HG03457 (cell line): Measurements from ENCODE around the gene STUM.

Experiments
- ATAC-seq: cut with Tn5 transposase; IDR thresholded peaks from one replicate; pipeline ENCODE4 v1.9.1; 2021; ENCODE audit warnings: moderate number of reproducible peaks; ENCODE audit not compliant: unreplicated experiment

Gene STUM

DNA sequence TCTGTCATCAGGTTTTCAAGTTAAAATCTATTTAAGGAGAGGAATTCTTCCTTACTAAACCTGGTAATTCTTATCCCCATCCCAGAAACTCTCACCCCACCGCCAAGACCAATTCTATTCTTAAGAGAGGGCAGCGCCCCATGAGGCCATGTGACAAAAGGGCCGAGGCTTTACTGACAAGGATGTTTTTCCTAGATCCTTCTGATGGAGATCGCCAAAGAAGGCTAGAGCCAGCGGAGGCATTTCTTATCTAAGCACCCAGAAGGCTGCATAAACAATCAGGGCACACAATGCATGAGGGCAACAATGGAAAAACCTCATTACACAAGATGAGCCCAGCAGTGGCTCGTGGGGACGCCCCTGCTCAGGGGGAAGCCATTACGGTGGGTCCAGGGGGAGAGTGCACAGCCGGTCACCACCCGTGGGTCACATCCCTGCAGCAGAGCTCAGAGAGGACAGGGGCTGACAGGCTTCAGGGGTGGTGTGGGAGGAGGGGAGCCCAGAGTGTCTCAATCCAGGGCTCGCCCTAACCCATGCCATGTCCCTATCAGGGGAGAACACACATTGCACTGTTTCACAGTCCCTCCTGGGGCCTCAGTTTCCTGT lies 101.8 kb downstream of the STUM start:
- no peak for ATAC-seq

DNA sequence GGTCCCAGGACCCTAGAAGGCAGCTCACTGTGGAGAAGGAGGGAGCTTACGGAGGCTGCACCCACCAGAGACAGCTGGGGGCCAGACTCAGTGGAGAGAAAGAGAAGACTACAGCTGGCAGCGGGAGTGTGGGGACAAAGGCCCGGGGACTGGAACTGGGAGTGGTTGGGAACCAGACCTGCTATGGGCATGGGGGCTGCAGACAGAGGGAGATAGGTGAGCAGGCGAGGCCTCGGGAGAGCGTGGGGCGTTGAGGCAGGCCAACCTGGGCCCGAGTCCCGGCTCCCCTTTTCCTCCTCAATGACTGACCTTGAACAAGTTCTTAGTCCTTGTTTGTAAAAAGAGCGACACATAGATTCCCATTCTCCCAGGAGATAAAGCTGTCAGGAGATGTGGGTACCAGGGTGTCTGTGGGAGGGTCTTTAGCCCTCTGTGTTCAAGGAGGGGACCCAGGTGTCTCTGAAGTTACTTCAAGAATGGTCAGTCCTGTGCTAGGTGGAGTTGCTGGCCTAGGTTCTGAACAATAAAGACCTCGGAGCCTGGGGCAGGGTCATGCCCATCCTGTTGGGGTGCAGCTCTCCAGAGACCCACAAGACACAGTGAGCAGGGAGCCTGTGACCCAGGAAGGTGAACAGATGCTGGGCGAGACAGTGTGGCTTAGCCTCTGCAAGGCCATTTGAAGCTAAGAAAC lies 102.6 kb downstream of the STUM start:
- ATAC-seq, result no peak

DNA sequence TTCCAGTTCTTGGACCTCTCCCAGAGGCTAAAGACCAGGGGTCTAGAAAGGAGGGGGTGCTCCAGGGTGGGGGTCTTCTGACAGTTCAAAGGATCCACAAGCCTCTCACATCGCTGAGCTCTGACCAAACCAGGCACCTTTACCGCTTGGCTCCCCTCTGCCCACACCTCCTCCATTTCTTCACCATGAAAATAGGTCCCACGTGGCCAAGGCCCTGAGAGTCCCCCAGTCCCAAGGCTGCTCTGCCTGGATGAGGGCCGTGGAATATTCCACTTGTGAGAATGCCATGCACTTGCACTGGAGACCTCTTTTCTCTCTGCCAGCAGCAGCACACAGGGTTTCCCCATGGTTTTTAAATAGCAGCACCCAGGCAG lies 103.2 kb downstream of the STUM start:
- ATAC-seq, result no peak

DNA sequence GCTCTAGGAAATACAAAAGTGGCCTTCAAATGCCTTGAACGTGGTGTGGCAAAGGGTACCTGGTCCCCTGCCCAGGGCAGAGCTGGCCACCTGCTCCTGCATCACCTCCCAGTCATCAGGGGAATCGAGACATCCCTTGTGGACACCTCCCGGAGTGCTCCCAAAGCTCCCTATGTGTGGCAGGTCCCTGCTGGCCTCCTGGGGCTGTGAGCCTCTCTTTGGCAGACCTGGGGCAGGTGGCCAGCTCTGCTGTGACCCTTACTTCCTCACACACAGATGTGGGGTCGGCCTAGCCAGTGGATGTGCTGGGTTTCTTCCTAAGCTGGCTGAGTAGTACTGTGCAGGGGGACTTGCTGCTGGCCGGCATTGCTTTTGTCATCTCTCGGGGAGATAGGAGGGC lies 104.0 kb downstream of the STUM start:
- no peak for ATAC-seq

DNA sequence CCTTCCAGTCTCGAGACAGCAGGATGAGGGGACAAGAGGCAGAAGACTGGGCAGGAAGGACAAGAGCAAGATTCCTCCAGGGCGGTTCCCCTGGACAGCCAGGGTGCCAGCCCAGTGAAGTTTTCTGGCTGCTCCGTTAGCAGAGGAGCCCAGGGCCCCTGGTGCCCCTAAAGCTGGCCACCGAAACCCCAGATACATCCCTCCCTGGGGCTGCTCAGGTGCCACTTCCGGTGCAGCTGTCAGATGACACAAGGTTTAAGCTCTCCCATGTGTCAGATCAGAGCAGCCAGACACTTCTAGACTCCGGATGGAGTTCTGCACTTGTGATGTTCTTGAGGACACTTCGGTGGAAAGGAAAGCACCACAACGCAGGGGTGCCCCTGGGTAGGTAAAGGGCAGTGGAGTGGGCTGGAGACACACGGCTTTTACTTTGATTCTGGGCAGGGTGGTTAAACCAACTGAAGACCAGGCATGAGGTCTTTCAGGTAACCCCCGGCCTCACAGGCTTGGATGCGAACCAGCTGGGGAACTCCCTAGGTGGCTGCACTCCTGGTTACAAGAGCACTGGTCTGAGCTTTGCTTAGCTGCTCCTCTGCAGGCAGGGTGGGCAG lies 104.9 kb downstream of the STUM start:
- ATAC-seq, result peak; percentile 68

DNA sequence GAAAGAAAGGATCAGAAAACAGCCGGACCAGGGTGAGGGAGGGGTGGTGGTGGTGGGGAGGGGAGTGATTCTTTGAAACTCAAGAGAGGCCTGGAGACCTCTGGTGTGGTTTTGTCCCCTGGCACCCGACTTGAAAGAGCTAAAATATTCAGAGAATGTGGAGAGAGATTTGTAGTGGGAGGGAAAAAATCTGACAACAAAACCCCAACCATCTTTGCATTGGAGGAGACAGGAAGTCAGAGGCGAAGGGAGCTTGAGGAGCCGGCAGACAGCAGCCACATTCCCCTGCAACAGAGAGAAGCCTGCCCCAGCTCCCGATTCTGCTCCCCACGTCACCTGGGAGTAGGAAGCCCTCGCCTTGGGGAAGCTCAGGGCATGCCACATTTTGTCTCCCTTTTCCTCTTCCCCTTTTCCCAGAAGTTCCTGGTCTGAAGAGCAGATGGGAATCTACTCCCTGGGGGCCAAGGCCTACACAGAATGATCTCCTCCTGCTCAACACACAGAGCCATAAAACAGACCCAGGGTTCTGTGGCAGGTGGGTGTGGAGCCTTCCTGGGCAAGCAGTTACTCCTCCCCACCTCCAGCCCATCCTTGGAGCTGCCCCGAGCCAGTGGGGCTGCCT lies 105.6 kb downstream of the STUM start:
- no peak for ATAC-seq

DNA sequence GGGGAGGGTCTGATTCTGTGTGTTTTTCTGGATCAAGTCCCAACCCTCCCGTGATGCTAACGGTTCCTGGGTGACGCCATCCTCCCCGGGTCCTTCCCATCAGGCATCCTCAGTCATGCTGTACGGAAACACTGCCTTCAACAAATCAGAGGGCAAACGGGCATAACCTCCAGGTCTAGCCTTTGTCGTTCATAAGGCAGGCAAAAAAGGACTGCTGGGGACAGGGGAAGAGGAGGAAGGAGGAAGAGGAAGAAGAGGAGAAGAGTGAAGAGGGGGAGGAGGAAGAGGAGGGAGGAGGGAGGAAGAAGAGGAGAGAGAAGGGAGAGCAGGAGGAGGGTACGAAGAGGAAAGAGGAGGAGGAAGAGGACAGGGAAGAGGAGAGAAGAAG lies 106.1 kb downstream of the STUM start:
- no peak for ATAC-seq

DNA sequence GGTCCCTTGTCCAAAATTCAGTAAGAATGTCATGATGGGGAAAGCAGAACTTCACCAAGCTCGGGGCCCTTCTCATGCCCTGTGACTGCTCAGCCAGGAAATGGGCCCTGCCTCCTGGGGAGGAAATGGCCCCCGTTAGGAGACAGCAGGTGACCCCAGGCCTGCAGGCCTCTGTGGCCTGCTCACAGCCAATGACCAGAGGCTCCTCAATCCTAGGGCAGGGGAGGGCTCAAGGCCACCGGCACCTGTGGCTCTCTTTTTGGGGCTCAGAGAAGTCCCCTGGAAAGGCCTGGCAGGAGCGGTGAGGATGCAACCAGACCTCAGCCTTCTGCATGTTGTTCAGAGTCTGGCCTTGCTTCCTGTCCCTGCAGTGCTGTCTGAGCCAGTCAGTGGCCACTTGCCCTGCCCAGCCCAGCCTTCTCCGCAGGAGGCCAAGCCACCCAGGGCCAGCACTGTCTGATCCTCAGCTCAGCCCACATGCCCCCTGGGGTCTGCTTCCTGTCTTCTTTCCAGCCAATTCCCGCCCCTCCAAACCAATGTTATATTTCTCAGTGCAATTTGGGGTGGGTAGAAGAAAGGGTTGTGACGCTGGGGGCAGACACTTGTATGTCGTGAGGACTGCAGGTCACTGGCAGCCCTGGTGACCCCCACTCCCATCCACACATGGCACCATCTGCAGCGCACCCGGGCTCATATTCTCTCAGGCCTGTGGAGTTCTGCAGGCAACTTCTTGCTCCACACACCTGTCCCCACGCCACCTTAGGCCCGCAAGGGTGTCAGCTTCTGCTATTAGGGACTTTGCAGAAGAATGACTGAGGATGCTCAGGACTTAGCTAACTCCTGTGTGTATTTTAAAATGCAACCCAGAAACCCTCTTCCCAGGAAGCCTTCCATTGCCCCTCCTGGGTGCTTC lies 106.9 kb downstream of the STUM start:
- no peak for ATAC-seq

DNA sequence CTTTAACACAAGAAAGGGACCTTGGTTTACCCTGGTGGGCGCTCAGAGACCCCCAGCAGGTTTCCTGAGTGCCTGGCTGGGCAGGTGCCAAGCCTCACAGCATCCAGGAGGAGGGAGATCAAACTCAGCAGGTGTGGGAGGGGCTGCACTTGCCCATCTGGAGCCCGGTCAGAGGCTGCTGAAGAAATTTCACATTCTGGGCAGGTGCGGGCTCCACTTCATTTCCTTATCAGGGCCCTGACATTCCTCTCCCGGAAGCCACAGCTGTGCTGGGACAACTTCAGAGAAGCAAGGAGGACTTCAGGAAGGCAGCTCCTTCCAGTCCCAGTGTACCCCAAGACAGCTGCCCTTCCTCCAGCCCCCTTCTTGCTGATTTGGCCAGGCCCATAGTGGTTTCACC lies 107.6 kb downstream of the STUM start:
- no peak for ATAC-seq

DNA sequence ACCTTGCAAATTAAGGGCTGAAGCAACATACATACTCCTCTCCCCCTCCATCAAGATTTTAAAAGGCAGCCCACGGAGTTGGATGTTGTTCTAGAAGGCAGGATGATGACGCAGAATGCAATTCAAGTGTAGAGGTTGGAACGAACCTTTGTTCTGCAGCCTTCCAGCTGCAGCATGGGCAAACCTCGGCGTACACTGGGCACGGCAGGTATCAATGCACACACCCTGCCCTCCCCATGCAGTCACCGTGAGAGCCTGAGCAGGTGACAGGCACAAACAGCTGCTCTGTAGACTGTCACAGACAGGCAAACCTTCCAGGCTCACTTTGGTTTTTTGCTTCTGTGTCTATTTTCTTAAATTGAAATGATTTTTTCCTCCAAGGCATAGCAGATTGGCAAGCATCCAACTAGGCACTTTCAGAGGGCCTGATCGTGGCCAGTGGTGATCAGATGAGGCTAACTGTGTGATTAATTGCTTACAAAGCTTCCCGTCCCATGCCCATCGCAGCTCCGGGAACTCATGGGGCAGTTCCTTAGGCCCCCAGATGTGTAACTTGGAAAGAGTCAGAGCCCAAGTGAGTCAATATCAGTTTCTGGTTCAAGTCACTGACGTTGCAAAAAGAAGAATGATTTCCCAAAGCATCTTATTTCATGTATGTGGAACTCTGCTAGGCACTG lies 108.2 kb downstream of the STUM start:
- no peak for ATAC-seq

DNA sequence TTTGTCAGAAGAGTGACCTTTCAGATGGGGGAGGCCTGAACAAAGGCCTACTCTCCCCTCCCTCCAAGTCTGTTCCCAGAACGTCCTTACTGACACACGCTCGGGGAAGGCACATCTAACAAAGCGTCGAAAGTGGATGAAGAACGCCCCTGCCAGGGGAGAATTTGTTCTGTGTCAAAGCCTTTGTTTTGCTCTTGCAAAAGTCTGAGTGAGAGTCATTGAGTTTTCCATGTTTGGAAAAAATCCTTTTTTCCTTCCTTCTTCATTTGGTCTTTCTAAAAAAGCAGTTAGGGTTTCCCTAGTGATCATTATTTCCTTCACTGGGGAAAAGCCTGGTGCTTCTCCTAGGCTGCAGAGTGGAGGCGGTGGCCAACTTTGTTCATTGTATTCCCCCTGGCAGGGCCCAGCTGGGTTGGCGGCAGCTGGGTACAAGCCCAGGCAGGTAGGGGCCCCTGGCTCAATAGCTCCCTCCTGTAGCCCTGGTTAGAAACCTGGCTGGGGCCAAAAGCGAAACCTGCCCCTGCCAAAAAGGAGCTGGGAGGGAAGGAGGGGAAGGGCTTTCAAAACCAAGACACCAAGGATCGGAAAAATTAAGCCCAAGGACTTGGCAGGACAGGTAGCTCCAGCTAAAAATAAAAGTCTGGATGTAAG lies 109.5 kb downstream of the STUM start:
- ATAC-seq, result no peak

DNA sequence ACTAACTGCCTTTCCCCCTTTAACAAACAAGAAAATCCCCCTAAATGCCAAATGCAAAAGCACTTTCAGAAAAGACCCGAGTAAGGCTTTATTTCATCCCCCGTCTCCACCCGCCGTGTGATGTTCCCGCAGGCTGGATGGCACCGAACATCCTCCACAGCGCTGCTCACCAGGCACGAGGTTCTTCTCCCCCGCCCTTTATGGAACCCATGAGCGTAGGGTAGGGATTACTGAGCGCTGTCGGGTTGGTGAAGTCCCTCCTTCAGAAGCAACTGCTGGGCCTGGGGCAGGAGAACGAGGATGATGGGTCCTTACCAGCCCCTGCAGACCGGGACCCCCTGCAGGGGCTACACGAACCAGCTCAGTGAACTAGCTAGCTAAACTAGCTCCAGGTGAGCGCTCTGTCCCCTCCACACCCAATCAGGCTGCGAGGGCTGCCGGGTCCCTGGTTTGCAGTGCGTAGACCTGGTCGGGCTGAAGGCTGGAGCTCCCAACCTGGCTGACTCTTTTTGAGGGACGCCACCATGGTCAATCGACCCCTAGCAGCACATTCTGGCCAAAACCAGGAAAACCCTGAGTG lies 110.1 kb downstream of the STUM start:
- no peak for ATAC-seq
